HG02970 (cell line): Measurements from ENCODE around the gene OPHN1.

Experiments used
- ATAC-seq: cut with Tn5 transposase; IDR thresholded peaks from one replicate; pipeline ENCODE4 v1.9.1; 2021; ENCODE audit warnings: mild to moderate bottlenecking, moderate library complexity, moderate number of reproducible peaks; ENCODE audit not compliant: unreplicated experiment, low FRiP score

OPHN1 gene, protein sequence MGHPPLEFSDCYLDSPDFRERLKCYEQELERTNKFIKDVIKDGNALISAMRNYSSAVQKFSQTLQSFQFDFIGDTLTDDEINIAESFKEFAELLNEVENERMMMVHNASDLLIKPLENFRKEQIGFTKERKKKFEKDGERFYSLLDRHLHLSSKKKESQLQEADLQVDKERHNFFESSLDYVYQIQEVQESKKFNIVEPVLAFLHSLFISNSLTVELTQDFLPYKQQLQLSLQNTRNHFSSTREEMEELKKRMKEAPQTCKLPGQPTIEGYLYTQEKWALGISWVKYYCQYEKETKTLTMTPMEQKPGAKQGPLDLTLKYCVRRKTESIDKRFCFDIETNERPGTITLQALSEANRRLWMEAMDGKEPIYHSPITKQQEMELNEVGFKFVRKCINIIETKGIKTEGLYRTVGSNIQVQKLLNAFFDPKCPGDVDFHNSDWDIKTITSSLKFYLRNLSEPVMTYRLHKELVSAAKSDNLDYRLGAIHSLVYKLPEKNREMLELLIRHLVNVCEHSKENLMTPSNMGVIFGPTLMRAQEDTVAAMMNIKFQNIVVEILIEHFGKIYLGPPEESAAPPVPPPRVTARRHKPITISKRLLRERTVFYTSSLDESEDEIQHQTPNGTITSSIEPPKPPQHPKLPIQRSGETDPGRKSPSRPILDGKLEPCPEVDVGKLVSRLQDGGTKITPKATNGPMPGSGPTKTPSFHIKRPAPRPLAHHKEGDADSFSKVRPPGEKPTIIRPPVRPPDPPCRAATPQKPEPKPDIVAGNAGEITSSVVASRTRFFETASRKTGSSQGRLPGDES

DNA sequence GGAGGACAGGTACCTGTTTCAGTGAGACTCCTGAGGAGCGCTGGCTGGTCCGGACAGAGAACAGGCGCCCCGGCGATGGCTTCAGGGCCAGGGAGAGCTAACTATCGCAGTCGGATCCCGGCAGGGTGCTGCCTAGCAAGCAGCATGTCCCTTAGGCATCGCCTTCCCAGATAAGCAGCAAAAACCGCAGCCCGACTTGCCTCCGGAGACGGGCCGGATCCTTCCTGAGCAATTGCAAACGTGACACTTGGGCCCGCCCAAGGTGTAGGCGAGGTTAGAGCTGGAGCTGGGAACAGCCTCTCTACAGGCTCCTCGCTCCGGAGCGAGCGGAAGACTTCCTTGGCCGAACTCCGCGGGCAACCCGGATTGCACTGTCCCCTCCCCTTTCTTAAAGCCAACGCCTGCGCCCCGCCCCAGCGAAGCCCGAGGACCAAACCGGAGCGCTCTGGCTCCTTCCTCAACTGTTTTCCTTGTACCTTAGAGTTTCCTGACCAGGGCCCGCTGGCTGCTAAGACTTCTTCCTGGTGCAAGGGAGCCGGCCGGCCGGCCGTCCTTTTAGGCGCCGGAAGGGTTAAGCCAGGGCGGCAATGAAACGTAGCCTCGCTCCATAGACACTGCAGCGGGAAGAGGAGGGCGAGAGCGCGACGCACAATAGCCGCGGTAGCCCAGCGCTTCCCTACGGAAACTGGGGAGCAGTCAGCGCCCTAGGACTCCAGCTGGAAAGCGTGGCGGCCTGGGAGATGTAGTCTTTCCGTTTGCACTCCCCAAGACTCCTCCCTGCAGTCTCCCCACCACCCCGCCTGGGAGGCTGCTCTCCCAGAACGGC, at the start of gene OPHN1:
TSS of gene OPHN1 (minus strand) at position 341 of the 826 bp plus-strand sequence. CDS start 475 bp downstream, outside the sequence.
- no peak for ATAC-seq

DNA sequence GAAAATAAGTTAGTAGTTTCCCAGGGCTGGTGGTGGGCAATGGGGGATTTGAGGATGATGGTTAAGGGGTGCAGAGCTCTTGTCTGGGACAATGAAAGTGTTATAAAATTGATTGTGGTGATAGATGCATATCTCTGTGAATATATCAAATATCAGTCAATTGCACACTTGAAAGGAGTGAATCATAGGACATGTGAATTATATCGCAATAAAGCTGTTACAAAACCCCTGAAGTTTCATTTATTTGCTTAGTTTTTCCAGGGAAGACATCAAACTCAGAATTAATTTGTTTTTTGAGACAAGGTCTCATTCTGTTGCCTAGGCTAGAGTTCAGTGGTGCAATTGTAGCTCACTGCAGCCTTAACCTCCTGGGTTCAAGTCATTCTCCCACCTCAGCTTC, 47.7 kb upstream of the OPHN1 start:
- no peak for ATAC-seq

DNA sequence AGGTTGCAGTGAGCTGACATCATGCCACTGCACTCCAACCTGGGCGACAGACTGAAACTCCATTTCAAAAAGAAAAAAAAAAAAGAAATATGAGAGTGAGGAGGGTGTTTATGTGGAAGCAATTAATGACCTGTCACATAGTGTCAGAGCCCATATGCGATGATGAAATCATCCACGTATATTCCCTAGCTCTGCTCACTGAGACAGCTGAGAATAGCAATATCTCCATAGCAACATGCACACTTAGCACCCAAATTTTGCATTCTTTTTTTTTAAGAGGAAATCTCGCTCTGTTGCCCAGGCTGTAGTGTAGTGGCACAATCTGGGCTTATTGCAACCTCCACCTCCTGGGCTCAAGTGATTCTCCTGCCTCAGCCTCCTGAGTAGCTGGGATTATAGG, 31.5 kb upstream of the OPHN1 start:
- ATAC-seq, result no peak

DNA sequence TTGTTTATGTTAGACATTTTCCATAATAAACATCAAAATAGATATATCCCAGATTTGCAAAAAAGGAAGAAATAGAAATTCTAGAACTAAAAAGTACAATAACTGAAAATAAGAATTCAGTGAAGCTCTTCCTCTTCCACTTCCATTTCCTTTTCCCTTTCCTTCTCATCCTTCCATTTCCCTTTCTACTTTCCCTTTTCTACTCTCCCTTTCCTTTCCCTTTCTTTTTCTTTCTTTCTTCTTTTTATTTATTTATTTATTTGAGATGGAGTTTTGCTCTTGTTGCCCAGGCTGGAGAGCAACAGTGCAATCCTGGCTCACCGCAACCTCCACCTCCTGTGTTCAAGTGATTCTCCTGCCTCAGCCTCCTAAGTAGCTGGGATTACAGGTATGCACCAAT, 30.6 kb upstream of the OPHN1 start:
- ATAC-seq, result no peak

DNA sequence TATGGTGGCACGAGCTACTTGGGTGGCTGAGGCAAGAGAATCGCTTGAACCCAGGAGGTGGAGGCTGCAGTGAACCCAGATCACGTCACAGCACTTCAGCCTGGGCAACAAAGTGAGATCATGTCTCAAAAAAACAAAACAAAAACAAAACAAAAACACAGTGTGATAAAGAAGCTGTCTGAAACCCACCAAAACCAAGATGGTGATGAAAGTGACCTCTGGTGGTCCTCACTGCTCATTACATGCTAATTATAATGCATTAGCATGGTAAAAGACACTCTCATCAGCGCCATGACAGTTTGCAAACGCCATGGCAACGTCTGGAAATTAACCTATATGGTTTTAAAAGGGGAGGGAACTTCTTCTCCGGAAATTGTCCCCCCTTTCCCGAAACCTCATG, 29.4 kb upstream of the OPHN1 start:
- no peak for ATAC-seq

DNA sequence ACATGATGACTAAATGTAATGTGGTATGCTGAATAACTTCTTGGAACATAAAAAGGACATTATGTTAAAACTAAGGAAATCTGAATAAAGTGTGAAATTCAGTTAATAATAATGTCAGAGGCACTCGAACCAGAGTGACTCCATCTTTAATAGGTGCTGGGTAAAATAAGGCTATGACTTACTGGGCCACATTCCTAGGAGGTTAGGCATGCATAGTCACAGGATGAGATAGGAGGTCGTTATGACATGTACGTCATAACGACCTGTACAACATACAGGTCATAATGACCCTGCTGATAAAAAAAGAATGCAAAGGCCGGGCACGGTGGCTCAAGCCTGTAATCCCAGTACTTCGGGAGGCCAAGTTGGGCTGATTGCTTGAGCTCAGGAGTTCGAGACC, 28.9 kb upstream of the OPHN1 start:
- no peak for ATAC-seq

DNA sequence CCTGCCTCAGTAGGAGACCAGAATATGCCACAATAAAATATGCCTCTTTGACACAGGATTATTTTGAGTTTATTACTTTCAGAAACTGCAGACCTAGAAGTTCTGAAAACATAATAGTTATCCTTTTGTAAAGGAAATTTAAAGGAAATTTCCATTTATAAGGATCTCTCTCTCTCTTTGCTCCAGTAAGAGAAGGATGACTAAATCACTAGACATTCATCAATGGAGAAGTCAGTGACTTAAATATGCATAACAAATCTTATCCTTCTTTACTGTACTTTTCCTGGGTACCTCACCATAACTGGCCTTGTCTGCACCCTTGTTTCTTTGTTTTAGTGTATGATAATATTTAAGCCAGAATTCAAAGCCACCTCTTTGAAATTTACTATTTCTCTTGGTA, 28.3 kb upstream of the OPHN1 start:
- ATAC-seq, result no peak

DNA sequence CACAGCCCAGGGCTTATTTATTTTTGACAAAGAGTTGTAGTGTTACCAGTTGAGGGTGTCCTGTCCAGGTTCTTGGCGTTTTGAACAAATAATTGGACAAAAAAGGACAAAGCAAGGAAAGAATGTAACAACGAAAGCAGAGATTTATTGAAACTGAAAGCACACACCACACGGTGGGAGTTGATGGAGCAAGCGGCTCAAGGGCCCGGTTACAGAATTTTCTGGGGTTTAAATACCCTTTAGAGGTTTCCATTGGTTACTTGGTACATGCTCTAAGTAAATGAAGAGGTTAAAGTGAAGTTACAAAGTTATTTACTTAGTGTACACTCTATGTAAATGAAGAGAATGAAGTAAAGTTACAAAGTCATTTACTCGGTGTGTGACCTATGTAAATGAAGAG, 27.8 kb upstream of the OPHN1 start:
- no peak for ATAC-seq

DNA sequence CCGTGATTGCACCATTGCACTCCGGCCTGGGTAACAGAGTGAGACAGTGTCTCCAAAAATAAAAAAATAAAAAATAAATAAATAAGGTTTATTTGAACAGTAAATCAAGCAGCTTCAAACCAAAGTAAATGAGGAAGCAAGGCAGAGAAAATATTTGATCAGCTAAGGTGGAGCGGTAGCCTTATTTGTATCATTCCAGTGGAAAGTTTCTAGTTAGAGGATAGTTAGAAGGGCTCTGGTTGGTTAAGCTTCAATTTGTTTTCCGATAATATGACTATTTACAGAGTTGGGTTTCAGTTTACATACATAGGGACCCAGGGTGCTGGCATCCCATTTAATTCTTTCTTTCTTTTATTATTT, 21.8 kb upstream of the OPHN1 start:
- ATAC-seq, result no peak

DNA sequence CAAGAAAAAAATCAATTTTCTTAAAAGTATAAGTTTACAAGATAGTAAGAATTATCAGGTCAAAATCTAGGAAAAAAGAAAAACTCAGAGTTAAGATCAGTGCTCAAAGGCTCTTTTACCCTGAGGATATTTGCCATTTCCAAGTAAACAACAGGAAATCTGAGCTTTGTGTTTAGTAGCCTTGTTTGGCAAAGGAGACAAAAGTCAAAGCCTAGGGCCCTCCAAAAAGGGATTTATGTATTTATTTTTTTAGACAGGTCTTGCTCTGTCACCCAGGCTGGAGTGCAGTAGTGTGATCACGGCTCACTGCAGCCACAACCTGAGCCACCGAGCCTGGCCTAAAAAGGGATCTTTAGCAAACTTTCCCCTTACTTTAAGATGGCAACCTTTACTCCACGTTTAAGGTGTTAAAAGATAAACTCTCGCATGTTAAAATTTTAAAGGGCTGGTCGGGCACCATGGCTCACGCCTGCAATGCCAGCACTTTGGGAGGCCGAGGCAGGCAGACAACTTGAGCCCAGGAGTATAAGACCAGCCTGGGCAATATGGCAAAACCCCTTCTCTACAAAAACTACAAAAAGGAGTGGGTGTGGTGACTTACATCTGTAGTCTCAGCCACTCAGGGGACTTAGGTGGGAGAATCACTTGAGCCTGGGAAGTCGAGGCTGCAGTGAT, 21.3 kb upstream of the OPHN1 start:
- ATAC-seq, result no peak

DNA sequence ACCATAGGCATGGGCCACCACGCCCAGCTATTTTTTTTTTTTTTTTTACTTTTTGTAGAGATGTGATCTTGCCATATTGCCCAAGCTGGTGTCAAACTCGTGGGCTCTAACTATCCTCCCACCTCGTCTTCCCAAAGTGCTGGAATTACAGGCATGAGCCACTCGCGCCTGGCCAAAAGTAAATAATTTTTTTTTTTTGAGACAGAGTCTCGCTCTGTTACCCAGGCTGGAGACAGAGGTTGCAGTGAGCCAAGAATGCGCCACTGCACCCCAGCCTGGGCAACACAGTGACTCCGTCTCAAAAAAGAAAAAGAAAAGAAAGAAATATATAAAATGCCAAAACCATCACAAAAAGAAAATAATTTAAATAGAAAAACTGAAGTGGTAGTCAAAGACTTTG, 18.4 kb upstream of the OPHN1 start:
- no peak for ATAC-seq

DNA sequence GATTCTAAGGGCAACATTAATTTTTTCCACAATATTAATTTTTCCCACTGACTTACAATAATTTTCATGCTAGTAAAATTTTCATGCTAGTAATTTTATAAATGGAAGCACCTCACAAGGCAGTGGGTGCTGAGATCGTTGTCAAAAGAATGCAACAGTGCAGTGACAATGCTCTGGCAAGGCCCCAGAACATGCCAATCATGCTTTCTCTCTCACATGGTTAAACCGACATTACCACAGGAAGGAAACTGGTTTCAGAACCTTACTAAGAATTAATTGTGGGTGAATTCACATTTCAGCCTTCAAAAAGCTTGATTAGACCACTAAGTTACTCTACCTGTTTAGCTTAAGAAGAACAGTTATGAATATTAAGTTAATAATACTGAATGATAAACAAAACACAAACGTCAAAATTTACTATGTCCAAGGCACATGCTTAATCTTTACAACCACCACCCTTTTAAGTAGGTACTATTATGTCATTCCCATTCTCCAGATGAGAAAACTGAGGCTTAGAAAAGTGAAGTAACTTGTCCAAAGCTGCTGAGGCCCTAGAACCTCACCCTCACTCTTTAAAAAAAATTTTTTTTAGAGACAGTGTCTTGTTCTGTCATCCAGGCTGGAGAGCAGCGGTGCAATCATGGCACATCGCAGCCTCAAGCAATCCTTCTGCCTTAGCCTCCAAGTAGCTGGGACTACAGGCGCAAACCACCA, 10.0 kb upstream of the OPHN1 start:
- ATAC-seq, result no peak

DNA sequence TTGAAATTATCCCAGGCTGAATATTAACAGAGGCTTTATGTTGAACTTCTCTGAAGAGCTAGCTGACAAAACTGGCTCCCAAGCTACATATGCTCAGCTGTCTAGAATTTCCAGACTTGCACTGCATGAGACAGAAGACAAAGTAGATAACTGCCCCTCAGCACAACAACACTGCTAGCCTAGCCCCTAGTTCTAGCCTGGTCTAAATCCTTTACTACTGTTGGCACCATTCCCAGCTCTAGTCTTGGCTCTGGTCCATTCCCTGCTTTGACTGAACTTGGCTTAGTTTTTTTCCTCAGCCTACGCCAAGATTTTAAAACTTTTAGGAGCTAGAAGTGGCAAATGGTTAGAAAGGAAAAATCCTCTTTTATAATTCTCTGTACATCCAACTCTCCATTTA, 7.6 kb upstream of the OPHN1 start:
- no peak for ATAC-seq

DNA sequence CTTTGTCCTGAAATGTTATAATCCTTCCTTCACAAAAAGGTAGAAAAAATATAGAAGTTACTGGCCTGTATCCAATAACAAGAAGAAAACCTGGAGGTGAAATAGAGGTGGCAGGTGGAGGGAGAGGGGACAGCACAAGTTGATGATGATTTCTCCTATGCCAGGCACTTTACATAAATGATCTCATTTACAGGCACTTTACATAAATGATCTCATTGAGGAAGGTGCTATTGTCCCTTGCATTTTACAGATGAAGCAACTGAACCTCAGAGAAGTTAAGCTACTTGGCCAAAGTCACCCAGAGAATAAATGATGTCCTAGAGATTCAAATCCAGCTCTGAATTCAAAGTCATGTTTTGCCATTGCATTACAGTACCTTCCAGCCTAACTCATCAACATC, 7.1 kb upstream of the OPHN1 start:
- no peak for ATAC-seq

DNA sequence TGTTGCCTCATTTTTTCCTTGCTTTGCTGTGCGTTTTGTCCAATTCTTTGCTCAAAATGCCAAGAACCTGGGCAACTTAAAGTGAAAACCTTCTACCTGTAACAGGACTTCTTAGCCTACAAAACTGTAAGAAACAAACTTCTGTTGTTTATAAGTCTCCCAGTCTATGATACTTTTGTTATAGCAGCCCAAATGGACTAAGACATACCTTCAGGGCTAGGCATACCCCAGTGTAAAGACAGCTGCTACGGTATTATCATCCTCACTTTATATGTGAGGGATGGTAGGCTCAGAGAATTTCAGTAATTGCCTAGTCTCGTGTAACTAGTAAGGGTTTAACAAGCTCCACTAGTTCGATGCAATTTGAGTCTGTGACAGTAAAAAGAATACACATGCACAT, 6.0 kb upstream of the OPHN1 start:
- no peak for ATAC-seq

DNA sequence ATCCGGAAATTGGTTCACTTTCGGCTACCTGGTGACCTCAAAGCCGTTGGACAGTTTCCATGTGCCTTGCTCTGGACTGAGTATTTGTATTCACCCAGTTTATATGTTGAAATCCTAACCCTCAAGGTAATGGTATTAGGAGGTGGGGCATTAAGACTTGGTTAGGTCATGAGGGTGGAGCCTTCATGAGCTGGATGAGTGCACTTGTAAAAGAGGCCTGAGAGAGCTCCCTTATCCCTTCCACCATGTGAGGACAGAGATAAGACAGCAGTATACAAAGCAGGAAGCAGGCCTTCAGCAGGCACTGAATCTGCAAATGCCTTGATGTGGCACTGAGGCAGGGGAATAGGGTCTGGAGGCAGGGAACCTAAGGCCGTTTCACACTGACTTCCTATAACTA, 5.3 kb upstream of the OPHN1 start:
- ATAC-seq, result no peak

DNA sequence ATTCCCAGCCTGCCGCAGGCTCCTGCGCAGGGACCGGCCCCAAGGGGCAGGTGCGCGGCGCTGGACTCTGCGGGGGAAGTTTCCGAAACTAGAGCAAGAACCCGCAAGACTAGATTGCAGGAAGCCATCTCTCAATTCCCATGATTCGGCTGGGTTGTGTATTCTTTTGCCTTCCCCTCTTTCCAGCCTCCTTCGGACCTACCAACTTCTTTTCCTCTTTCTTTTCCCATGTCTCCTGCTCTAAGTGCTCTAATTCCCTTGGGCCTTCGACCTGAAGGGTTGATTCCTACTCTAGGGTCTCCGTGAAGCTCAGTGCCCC, 645 bp upstream of the OPHN1 start:
- no peak for ATAC-seq

DNA sequence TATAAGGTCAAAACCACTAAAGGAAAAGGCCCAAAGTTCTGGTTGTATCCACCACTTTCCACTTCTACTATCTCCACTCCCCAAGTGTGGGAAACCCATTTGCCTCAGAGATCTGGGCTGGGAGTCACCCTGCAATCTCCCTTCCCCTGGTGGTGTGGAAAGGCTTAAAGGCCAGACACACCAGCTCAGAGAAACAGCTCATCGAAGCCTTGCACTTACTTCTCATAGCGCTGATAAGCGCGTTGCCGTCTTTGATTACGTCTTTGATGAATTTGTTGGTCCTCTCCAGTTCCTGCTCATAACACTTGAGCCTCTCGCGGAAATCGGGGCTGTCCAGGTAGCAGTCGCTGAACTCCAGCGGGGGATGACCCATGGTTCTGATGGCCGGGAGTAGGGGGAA, 647 bp downstream of the OPHN1 start:
- no peak for ATAC-seq

DNA sequence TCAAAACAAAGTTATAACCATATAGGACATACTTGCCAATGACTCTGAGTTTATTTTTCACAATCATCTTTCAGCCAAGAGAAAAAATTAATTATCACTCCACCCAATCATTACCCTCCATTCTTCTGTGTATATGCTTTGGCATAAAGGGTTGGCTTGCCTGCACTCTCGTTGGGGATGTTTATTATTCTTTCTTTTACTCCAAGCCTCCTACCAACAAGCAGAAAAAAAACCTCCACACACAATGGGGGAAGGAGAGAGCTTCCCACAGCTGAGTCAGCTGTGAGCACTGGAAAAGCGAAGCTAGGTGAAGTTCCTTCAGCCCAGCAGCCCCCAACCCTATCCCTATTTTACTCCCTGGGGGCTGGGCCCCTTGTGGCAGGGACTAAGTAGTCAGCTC, 1.5 kb downstream of the OPHN1 start:
- no peak for ATAC-seq

DNA sequence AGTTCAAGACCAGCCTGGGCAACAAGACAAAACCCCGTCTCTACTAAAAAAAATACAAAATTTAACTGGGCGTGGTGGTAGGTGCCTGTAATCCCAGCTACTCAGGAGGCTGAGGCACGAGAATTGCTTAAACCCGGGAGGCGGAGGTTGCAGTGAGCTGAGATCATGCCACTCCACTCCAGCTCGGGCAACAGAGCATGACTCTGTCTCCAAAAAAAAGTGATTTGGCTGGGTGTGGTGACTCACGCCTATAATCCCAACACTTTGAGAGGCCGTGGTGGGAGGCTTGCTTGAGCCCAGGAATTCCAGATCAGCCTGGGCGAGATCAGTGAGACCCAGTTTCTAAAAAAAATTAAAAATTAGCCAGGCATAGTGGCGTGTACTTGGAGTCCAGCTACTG, 4.1 kb downstream of the OPHN1 start:
- ATAC-seq, result no peak
